GM19351 (cell line): ENCODE data around the gene TLCD3B.

Experiments used
- ATAC-seq: cut with Tn5 transposase; IDR thresholded peaks from one replicate; pipeline ENCODE4 v1.9.1; 2021; ENCODE audit warnings: mild to moderate bottlenecking, moderate library complexity; ENCODE audit not compliant: unreplicated experiment

TLCD3B gene

GRCh38 chr16:29975134-29975538 lies 55.9 kb downstream of the TLCD3B start:
- no peak for ATAC-seq
